ENCODE results near the gene DCTN2.

The DCTN2 gene

GRCh38 chr12:57527184-57527583 is 19.8 kb downstream of the DCTN2 start:
- Histone ChIP-seq H3K9me3 (ENCODE audit: severe bottlenecking) (no peaks in the 10 kb centered on the region), H3K27ac (no peak overlapping the region), H3K4me3 (ENCODE audit: low read depth, low read length) (no peak overlapping the region), H3K27me3 (ENCODE audit: insufficient read depth, low read depth, severe bottlenecking) (no peaks in the 10 kb centered on the region), H3K36me3 (peaks cover 79% of the 10 kb centered on the region)
- no peak for TF ChIP-seq CTCF (IDR thresholded peaks at IDR 0.05; ENCODE audit: low read depth, low read length)
- no peak for DNase-seq

- H3K27ac ChIP-seq, result no peak overlapping the region
- no peaks in the 10 kb centered on the region for H3K9me3 ChIP-seq (ENCODE audit: severe bottlenecking)
- no peak for DNase-seq
- no peaks in the 10 kb centered on the region for H3K27me3 ChIP-seq (ENCODE audit: insufficient read depth, low read depth, severe bottlenecking)
- no peak overlapping the region for H3K4me3 ChIP-seq (ENCODE audit: low read depth, low read length)
- H3K36me3 ChIP-seq, result peaks cover 74% of the 10 kb centered on the region
- no peak for TF ChIP-seq CTCF (IDR thresholded peaks at IDR 0.05; ENCODE audit: low read depth, low read length)
Observed at GRCh38 chr12:57526477-57527126, 20.4 kb downstream of the DCTN2 start.

- DNase-seq, result no peak
Observed at GRCh38 chr12:57525615-57526383, 21.2 kb downstream of the DCTN2 start.

GRCh38 chr12:57524814-57525614 is 22.0 kb downstream of the DCTN2 start:
- H3K36me3 ChIP-seq, result peaks cover 60% of the 10 kb centered on the region
- H3K27me3 ChIP-seq (ENCODE audit: insufficient read depth, low read depth, severe bottlenecking), result no peaks in the 10 kb centered on the region
- DNase-seq, result no peak
- TF ChIP-seq CTCF (IDR thresholded peaks at IDR 0.05; ENCODE audit: low read depth, low read length), result no peak
- no peaks in the 10 kb centered on the region for H3K9me3 ChIP-seq (ENCODE audit: severe bottlenecking)
- no peak overlapping the region for H3K4me3 ChIP-seq (ENCODE audit: low read depth, low read length)
- peak overlapping the region; percentile 99; the same call in 1 of the 2 replicates for H3K27ac ChIP-seq

More at GRCh38 chr12:57525615-57526383, 21.2 kb downstream of the DCTN2 start:
- H3K27ac ChIP-seq, result no peak overlapping the region
- H3K9me3 ChIP-seq (ENCODE audit: severe bottlenecking), result no peaks in the 10 kb centered on the region
- H3K27me3 ChIP-seq (ENCODE audit: insufficient read depth, low read depth, severe bottlenecking), result no peaks in the 10 kb centered on the region
- TF ChIP-seq CTCF (IDR thresholded peaks at IDR 0.05; ENCODE audit: low read depth, low read length), result no peak
- no peak overlapping the region for H3K4me3 ChIP-seq (ENCODE audit: low read depth, low read length)
- peaks cover 66% of the 10 kb centered on the region for H3K36me3 ChIP-seq

GRCh38 chr12:57523706-57524614 is 23.0 kb downstream of the DCTN2 start:
- TF ChIP-seq CTCF (IDR thresholded peaks at IDR 0.05; ENCODE audit: low read depth, low read length), result no peak
- Histone ChIP-seq H3K4me3 (ENCODE audit: low read depth, low read length) (peak overlapping the region; percentile 59), H3K27ac (peak overlapping the region; percentile 99), H3K27me3 (ENCODE audit: insufficient read depth, low read depth, severe bottlenecking) (no peaks in the 10 kb centered on the region), H3K36me3 (peaks cover 62% of the 10 kb centered on the region), H3K9me3 (ENCODE audit: severe bottlenecking) (no peaks in the 10 kb centered on the region)
- DNase-seq, result no peak

All from WERI-Rb-1 (cell line).